ENCODE measurements around the gene HPGD.
A peak's percentile ranks its signal among the peaks of the same experiment; 100 is the strongest.
"Not testable (repeated sequence)": the region's sequence is repeated elsewhere in the genome, so short reads cannot be mapped to it uniquely, and the experiment has no call there.

Gene HPGD

DNA sequence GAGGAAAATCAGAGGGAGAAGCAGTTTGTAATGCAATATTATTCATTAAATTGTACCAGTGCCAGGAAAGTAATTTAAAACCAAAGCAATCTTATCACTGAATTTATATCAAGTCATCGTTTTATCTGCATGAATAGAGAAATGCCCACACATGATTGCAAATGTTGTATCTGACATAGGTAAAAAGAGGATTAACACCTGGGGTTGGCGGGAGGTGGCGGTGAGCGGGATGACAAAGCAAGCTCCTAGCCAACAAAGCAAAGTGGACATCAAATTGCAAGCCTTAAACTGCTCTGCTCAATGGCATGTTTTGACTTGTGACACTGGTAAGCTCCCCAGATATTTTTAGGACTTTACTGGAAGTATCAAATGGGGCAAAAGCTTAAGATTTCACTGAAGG lies 16.4 kb downstream of the HPGD start:
- Histone ChIP-seq H3K9me3 (ENCODE audit: control insufficient read depth in 2 of 2, low read length in 2 of 2) (no peaks in the 10 kb centered on the region), H3K4me3 (ENCODE audit: low read length in 2 of 2) (no peak overlapping the region), H3K27me3 (ENCODE audit: control insufficient read depth in 2 of 2, insufficient read depth in 2 of 2, low read length in 2 of 2) (no peaks in the 10 kb centered on the region), H3K4me1 (ENCODE audit: control insufficient read depth in 2 of 2, insufficient read depth in 2 of 2, low read length in 2 of 2) (peaks cover 0 to 5% of the 10 kb centered on the region in 2 donors), H3K9ac (ENCODE audit: low read depth in 1 of 2, low read length in 2 of 2) (no peak overlapping the region), H3K27ac (ENCODE audit: low read depth in 2 of 2, low read length in 2 of 2) (no peak overlapping the region), H3K36me3 (ENCODE audit: control insufficient read depth in 2 of 2, insufficient read depth in 2 of 2, low read length in 2 of 2) (peaks cover 0 to 5% of the 10 kb centered on the region in 2 donors)

DNA sequence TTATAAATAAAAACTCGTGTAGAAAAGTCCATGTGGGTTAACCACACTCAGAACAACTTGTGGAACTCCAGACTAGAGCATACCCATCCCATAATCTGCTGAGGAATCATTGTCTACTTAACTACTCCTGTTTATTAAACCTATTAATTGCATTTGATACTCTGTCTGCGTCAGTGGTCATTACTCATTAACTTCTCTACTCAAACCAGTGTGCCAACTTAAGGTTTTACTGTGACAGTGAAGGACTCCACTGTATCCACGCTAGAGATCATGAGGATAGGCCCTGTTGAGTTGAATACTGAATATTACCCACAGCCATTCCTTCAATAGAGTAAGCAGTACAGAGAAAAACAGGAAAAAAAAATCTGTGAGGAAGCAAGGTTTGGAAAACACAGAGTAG lies 17.3 kb downstream of the HPGD start:
- Histone ChIP-seq H3K27ac (ENCODE audit: low read depth in 2 of 2, low read length in 2 of 2) (no peak overlapping the region), H3K9ac (ENCODE audit: low read depth in 1 of 2, low read length in 2 of 2) (no peak overlapping the region), H3K27me3 (ENCODE audit: control insufficient read depth in 2 of 2, insufficient read depth in 2 of 2, low read length in 2 of 2) (no peaks in the 10 kb centered on the region), H3K4me3 (ENCODE audit: low read length in 2 of 2) (no peak overlapping the region), H3K9me3 (ENCODE audit: control insufficient read depth in 2 of 2, low read length in 2 of 2) (no peaks in the 10 kb centered on the region), H3K4me1 (ENCODE audit: control insufficient read depth in 2 of 2, insufficient read depth in 2 of 2, low read length in 2 of 2) (peaks cover 0 to 5% of the 10 kb centered on the region in 2 donors), H3K36me3 (ENCODE audit: control insufficient read depth in 2 of 2, insufficient read depth in 2 of 2, low read length in 2 of 2) (peaks cover 0 to 5% of the 10 kb centered on the region in 2 donors)

DNA sequence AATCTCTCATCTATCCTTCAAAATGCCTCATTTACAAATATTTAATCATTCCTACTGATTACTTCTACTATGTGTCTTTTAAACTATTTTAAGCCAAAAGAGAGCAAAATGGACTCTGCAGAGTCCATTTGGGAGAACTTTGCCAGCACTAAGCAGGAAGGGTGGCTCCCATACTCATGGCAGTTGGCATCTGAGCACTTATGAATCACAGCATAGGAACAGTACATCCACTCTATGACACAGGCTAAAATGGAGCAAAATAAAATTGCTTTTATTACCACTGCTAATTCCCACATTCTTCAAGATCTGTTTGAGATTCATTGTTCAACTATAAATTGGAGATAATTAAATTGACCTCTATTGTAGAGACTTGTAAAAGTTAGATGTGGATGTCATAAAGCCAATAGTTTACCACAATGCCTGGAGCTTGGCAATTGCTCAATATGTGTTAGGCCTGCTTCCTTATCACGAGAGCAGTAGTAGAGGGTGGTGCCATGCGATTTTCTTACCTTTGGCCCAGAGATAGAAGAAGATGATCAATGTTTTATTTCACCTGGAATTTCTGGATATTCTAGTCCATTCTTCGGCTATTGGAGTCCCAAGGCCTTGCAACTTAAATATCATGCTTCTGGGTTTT lies 19.1 kb downstream of the HPGD start:
- peak overlapping the region; percentile 26 to 75 for H3K27ac ChIP-seq (ENCODE audit: low read depth in 2 of 2, low read length in 2 of 2)
- H3K4me1 ChIP-seq (ENCODE audit: control insufficient read depth in 2 of 2, insufficient read depth in 2 of 2, low read length in 2 of 2) = peaks cover 0 to 18% of the 10 kb centered on the region in 2 donors
- no peaks in the 10 kb centered on the region for H3K9me3 ChIP-seq (ENCODE audit: control insufficient read depth in 2 of 2, low read length in 2 of 2)
- H3K27me3 ChIP-seq (ENCODE audit: control insufficient read depth in 2 of 2, insufficient read depth in 2 of 2, low read length in 2 of 2) = no peaks in the 10 kb centered on the region
- H3K9ac ChIP-seq (ENCODE audit: low read depth in 1 of 2, low read length in 2 of 2) = no peak overlapping the region
- H3K36me3 ChIP-seq (ENCODE audit: control insufficient read depth in 2 of 2, insufficient read depth in 2 of 2, low read length in 2 of 2) = peaks cover 0 to 5% of the 10 kb centered on the region in 2 donors
- no peak overlapping the region for H3K4me3 ChIP-seq (ENCODE audit: low read length in 2 of 2)

DNA sequence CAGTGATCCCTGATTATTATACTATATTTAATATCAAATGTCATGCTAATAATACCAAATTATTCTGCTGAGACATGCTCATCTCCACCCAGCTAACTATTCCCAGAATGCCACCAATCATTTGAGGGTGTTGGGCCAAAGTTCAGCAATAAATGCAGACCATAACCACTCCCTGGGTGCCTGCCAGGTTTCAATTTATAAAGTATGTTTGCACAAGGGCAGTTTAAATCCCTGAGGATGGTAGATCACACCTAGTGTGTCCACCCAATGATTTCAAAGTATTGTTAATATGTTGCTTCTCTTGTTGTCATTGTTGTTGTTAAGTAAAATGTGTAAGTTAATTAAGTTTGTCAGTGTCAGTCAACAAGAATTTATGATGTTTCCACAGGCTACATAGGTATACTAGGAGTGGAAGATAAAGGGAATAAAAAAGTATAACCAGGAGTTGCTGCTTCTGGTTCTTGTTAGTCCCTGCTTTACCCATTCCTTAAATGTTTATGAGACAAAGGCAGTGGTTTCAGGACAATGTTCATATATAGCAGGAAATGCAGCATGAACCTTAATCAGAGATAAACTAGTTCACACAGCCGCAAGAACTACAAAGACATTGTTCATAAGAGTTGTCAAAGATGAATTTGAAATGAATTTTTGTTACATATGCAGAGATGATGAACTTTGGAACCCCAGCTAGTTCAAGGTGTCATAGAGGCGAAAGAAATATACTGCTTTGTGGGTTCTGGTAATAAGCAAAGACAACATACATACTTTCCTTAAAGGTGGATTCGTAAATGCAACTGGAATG lies 25.5 kb downstream of the HPGD start:
- H3K4me1 ChIP-seq (ENCODE audit: control insufficient read depth in 2 of 2, insufficient read depth in 2 of 2, low read length in 2 of 2) = peaks cover 0 to 24% of the 10 kb centered on the region in 2 donors
- no peaks in the 10 kb centered on the region for H3K27me3 ChIP-seq (ENCODE audit: control insufficient read depth in 2 of 2, insufficient read depth in 2 of 2, low read length in 2 of 2)
- no peak overlapping the region for H3K9ac ChIP-seq (ENCODE audit: low read depth in 1 of 2, low read length in 2 of 2)
- peak overlapping the region; percentile 53 to 56 for H3K27ac ChIP-seq (ENCODE audit: low read depth in 2 of 2, low read length in 2 of 2)
- H3K36me3 ChIP-seq (ENCODE audit: control insufficient read depth in 2 of 2, insufficient read depth in 2 of 2, low read length in 2 of 2) = no peaks in the 10 kb centered on the region
- peak overlapping the region; percentile 16 to 56 for H3K4me3 ChIP-seq (ENCODE audit: low read length in 2 of 2)
- no peaks in the 10 kb centered on the region for H3K9me3 ChIP-seq (ENCODE audit: control insufficient read depth in 2 of 2, low read length in 2 of 2)

DNA sequence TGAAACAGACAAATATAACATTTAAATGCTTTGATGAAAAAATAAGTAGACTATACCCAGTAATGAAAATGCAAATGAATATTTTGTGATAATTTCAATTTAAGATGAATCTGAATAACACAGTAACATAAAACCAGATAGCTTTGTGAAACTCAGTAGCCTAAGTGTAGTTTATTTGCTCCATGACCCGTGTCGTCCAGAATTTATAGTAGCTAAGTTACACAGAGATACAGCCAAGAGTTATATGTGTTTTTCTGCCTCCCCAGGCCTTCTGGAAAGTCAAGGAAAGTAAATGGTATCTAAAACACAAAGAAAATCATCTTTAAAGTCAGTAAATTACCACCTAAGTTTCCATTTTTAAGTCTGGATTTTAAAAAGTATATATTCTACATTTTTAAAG lies 26.7 kb downstream of the HPGD start:
- no peaks in the 10 kb centered on the region for H3K27me3 ChIP-seq (ENCODE audit: control insufficient read depth in 2 of 2, insufficient read depth in 2 of 2, low read length in 2 of 2)

DNA sequence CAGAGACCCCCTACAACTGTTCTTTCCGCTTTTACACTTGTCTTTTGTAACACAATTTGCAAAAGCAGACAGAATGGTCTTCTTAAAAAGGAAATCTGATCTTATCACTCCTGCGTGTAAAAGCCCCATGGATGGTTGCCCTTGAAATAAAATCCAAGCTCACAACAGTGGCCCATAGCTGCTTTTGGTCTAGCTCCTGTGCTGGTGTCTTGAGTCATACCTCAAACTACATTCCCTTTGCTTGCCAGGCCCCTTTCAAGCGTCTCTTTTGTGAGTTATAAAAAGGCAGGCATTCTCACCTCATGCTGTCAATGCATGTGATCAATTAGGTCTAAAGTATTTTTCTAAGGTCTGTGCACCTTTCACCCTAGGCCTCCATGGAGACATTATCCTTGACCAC lies 27.6 kb downstream of the HPGD start:
- H3K9ac ChIP-seq (ENCODE audit: low read depth in 1 of 2, low read length in 2 of 2) = no peak overlapping the region
- H3K4me3 ChIP-seq (ENCODE audit: low read length in 2 of 2) = no peak overlapping the region
- peaks cover 0 to 24% of the 10 kb centered on the region in 2 donors for H3K4me1 ChIP-seq (ENCODE audit: control insufficient read depth in 2 of 2, insufficient read depth in 2 of 2, low read length in 2 of 2)
- H3K27me3 ChIP-seq (ENCODE audit: control insufficient read depth in 2 of 2, insufficient read depth in 2 of 2, low read length in 2 of 2) = no peaks in the 10 kb centered on the region
- no peaks in the 10 kb centered on the region for H3K36me3 ChIP-seq (ENCODE audit: control insufficient read depth in 2 of 2, insufficient read depth in 2 of 2, low read length in 2 of 2)
- no peaks in the 10 kb centered on the region for H3K9me3 ChIP-seq (ENCODE audit: control insufficient read depth in 2 of 2, low read length in 2 of 2)
- no peak overlapping the region for H3K27ac ChIP-seq (ENCODE audit: low read depth in 2 of 2, low read length in 2 of 2)

More for the DNA sequence above, 26.7 kb downstream of the HPGD start:
- Histone ChIP-seq H3K27ac (ENCODE audit: low read depth in 2 of 2, low read length in 2 of 2) (no peak overlapping the region), H3K9me3 (ENCODE audit: control insufficient read depth in 2 of 2, low read length in 2 of 2) (no peaks in the 10 kb centered on the region), H3K4me3 (ENCODE audit: low read length in 2 of 2) (no peak overlapping the region), H3K36me3 (ENCODE audit: control insufficient read depth in 2 of 2, insufficient read depth in 2 of 2, low read length in 2 of 2) (no peaks in the 10 kb centered on the region), H3K4me1 (ENCODE audit: control insufficient read depth in 2 of 2, insufficient read depth in 2 of 2, low read length in 2 of 2) (peaks cover 0 to 24% of the 10 kb centered on the region in 2 donors), H3K9ac (ENCODE audit: low read depth in 1 of 2, low read length in 2 of 2) (no peak overlapping the region)

DNA sequence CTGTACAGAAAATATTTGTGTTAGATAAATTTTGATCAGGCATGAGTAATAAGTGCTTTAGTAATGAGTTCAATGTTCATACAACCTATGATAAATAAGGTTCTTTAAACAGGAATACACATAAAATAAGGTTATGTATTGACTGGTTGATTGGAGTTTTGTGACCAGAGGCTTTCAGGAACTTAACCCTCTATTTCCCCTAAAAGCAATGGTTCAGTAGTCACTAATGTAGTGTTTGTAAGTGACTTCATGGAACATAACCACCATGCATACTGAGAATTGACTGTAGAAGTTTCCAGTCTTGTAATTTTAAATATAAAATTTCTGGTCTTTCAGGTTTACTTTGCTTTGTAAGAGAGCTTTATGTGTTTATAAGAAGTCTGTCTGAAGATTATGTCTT lies 28.1 kb downstream of the HPGD start:
- Histone ChIP-seq H3K9ac (ENCODE audit: low read depth in 1 of 2, low read length in 2 of 2) (no peak overlapping the region), H3K4me3 (ENCODE audit: low read length in 2 of 2) (no peak overlapping the region), H3K4me1 (ENCODE audit: control insufficient read depth in 2 of 2, insufficient read depth in 2 of 2, low read length in 2 of 2) (peaks cover 0 to 20% of the 10 kb centered on the region in 2 donors), H3K36me3 (ENCODE audit: control insufficient read depth in 2 of 2, insufficient read depth in 2 of 2, low read length in 2 of 2) (no peaks in the 10 kb centered on the region), H3K27ac (ENCODE audit: low read depth in 2 of 2, low read length in 2 of 2) (no peak overlapping the region), H3K27me3 (ENCODE audit: control insufficient read depth in 2 of 2, insufficient read depth in 2 of 2, low read length in 2 of 2) (no peaks in the 10 kb centered on the region), H3K9me3 (ENCODE audit: control insufficient read depth in 2 of 2, low read length in 2 of 2) (no peaks in the 10 kb centered on the region)

DNA sequence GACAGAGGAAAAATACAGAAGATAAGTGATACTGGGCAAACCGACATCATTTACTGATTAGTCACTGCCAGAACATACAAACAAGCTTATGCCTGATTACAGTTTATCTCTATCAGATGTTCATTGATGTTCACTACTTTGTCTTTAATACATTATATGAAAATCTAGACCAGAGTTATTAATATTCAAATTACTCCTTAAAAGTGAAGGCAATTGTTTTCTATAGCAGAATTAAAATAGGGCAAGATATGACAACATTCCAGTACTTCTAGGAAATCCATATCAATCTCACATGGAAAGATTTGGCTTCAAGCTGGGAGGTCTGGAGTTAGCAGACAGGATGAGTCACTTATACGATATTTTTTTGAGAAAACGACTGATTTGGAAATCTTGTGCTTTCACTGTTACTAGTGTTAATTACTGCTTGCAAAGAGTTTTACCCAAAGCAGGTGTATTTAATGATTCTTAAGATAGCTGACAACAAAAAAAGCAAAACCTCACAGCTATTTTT lies 31.8 kb downstream of the HPGD start:
- Histone ChIP-seq H3K9me3 (ENCODE audit: control insufficient read depth in 2 of 2, low read length in 2 of 2) (no peaks in the 10 kb centered on the region), H3K4me1 (ENCODE audit: control insufficient read depth in 2 of 2, insufficient read depth in 2 of 2, low read length in 2 of 2) (no peaks in the 10 kb centered on the region), H3K9ac (ENCODE audit: low read depth in 1 of 2, low read length in 2 of 2) (no peak overlapping the region), H3K36me3 (ENCODE audit: control insufficient read depth in 2 of 2, insufficient read depth in 2 of 2, low read length in 2 of 2) (no peaks in the 10 kb centered on the region), H3K4me3 (ENCODE audit: low read length in 2 of 2) (no peak overlapping the region), H3K27me3 (ENCODE audit: control insufficient read depth in 2 of 2, insufficient read depth in 2 of 2, low read length in 2 of 2) (no peaks in the 10 kb centered on the region), H3K27ac (ENCODE audit: low read depth in 2 of 2, low read length in 2 of 2) (no peak overlapping the region)

DNA sequence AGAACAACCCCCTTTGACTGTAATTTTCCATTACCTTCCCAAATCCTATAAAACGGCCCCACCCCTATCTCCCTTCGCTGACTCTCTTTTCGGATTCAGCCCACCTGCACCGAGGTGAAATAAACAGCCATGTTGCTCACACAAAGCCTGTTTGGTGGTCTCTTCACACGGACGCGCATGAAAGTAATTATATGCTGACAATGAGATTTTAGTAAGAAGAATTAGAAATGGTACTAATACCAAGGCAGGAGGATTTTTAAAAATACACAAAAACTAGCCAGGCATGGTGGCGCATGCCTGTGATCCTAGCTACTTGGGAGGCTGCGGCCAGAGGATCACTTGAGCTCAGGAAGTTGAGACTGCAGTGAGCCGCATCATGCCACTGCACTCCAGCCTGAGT lies 33.9 kb downstream of the HPGD start:
- not testable (repeated sequence) for H3K27me3 ChIP-seq (ENCODE audit: control insufficient read depth in 2 of 2, insufficient read depth in 2 of 2, low read length in 2 of 2); H3K4me3 ChIP-seq (ENCODE audit: low read length in 2 of 2); H3K27ac ChIP-seq (ENCODE audit: low read depth in 2 of 2, low read length in 2 of 2); H3K36me3 ChIP-seq (ENCODE audit: control insufficient read depth in 2 of 2, insufficient read depth in 2 of 2, low read length in 2 of 2); H3K4me1 ChIP-seq (ENCODE audit: control insufficient read depth in 2 of 2, insufficient read depth in 2 of 2, low read length in 2 of 2); H3K9me3 ChIP-seq (ENCODE audit: control insufficient read depth in 2 of 2, low read length in 2 of 2); H3K9ac ChIP-seq (ENCODE audit: low read depth in 1 of 2, low read length in 2 of 2)

DNA sequence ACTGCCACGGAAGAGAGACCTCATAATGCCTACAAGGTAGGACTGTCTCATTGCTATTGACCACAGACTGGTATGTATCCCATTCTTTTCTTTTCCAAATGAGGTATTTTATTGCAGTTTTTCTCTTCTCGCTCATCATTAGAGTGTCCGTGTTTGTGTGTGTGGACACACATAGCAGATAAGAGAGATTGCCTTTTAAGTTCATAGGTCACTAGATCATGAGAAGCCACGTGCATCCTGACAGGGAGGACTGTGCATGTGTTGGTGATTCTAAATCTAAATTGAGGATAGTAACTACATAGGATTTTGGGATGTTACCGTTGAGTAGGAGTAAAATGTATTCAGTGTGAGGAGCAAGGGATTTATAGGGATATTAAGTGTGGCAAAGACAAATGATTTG lies 37.3 kb downstream of the HPGD start:
- Histone ChIP-seq H3K27me3 (ENCODE audit: control insufficient read depth in 2 of 2, insufficient read depth in 2 of 2, low read length in 2 of 2) (no peaks in the 10 kb centered on the region), H3K27ac (ENCODE audit: low read depth in 2 of 2, low read length in 2 of 2) (no peak overlapping the region), H3K36me3 (ENCODE audit: control insufficient read depth in 2 of 2, insufficient read depth in 2 of 2, low read length in 2 of 2) (no peaks in the 10 kb centered on the region), H3K9me3 (ENCODE audit: control insufficient read depth in 2 of 2, low read length in 2 of 2) (no peaks in the 10 kb centered on the region), H3K9ac (ENCODE audit: low read depth in 1 of 2, low read length in 2 of 2) (no peak overlapping the region), H3K4me1 (ENCODE audit: control insufficient read depth in 2 of 2, insufficient read depth in 2 of 2, low read length in 2 of 2) (no peaks in the 10 kb centered on the region), H3K4me3 (ENCODE audit: low read length in 2 of 2) (no peak overlapping the region)

Data from mucosa of rectum (tissue), 2 donors.